Gastroesophageal sphincter (tissue), 2 donors: ENCODE data around the gene KMT5C.

Experiments used
- EP300 ChIP-seq: sonication (generic); formaldehyde crosslinking; IDR thresholded peaks from one replicate; pipeline ENCODE4 v1.6.1; 2017; ENCODE audit warnings: antibody characterized with exemption, mild to moderate bottlenecking
- POLR2A ChIP-seq, 2 donors: fragments of 450-650 bp; IDR thresholded peaks; one replicate each; pipeline ENCODE4 v1.6.1; 2017; ENCODE audit warnings: antibody characterized with exemption in 2 of 2, mild to moderate bottlenecking in 2 of 2, moderate library complexity in 1 of 2
- POLR2AphosphoS5 ChIP-seq: sonication (generic); formaldehyde crosslinking; IDR thresholded peaks from one replicate; pipeline ENCODE4 v1.6.1; 2017; ENCODE audit warnings: antibody characterized with exemption

DNA sequence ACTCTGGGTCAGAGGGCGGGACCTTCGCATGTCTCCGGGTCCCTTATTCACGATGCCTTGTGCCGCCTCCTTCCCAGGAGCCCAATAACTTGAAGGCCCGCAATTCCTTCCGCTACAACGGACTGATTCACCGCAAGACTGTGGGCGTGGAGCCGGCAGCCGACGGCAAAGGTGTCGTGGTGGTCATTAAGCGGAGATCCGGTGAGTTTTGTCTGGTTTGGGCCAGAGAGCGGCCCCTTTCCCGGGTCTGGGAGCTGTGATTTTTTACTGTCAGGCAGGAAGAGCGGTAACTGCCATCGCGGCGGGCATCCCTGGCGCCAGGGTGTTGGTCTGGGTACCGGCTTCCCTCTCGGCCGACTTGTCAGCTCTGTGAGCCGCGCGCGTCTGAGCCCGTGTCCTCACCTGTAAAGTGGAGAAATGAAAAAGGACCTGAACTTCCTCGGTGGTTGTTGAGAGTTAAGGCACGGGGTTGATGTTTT, 46.9 kb downstream of the KMT5C start:
- TF ChIP-seq POLR2A (IDR thresholded peaks at IDR 0.05) (no peak), EP300 (no peak), POLR2AphosphoS5 (no peak)
